Activated naive CD8-positive, alpha-beta T cell (primary cell): ENCODE measurements around the gene ECHS1.
"Not testable (repeated sequence)": the region's sequence is repeated elsewhere in the genome, so short reads cannot be mapped to it uniquely, and the experiment has no call there.

ENCODE experiments used
- H3K27ac Mint-ChIP-seq: one replicate; pipeline ENCODE4 v1.8.0; 2021; ENCODE audit warnings: mixed read lengths
- H3K27me3 Mint-ChIP-seq: one replicate; pipeline ENCODE4 v1.8.0; 2021; ENCODE audit warnings: mixed read lengths
- H3K36me3 Mint-ChIP-seq: one replicate; pipeline ENCODE4 v1.8.0; 2021; ENCODE audit warnings: mixed read lengths
- H3K4me1 Mint-ChIP-seq: one replicate; pipeline ENCODE4 v1.8.0; 2021; ENCODE audit warnings: low read depth, mixed read lengths
- H3K4me3 Mint-ChIP-seq: one replicate; pipeline ENCODE4 v1.8.0; 2021; ENCODE audit warnings: mild to moderate bottlenecking, mixed read lengths
- H3K9me3 Mint-ChIP-seq: one replicate; pipeline ENCODE4 v1.8.0; 2021; ENCODE audit warnings: low read depth, mixed read lengths

Gene ECHS1

GRCh38 chr10:133390597-133391248 lies 17.6 kb upstream of the ECHS1 start:
- H3K27me3 Mint-ChIP-seq: no peaks in the 10 kb centered on the region
- H3K4me1 Mint-ChIP-seq: peaks cover 46% of the 10 kb centered on the region
- H3K36me3 Mint-ChIP-seq: no peaks in the 10 kb centered on the region
- peak overlapping the region; percentile 94 for H3K27ac Mint-ChIP-seq
- H3K4me3 Mint-ChIP-seq: peak overlapping the region; percentile 80
- H3K9me3 Mint-ChIP-seq: no peaks in the 10 kb centered on the region

DNA sequence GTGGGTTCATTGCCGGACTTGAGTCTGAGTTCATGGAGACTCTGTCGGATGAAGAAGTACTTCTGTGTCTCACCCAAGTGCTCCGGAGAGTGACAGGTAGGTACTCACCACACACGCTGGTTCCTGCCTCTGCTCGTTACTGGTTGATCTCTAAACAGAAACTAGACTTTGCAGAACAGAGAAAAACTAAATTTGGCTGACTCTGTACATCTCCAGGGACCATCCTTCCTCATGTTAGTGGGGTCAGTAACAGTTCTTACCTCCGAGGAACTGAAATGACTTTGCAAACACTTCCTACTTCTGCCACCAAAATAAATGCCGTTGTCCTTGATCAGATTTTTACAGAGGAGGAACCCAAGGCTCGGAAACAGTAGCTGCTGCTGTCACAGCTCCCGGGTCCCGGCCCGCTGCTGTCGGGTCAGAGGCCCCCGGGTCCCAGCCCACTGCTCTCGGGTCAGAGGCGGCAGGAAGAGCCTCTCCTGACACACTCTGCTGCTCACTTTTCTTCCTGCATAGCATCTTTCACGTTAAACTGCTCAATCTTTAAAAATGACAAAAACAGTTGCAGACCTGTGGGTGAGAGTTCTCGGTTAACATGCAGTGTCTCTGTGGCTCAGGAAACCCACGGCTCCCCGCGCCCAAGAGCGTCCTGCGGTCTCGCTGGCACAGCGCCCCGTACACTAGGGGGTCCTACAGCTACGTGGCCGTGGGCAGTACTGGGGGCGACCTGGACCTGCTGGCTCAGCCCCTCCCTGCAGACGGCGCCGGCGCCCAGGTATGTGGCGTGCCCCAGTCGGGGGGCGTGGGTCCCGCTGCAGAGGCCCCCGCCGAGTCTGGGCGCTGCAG lies 16.0 kb upstream of the ECHS1 start:
- no peaks in the 10 kb centered on the region for H3K36me3 Mint-ChIP-seq
- peak overlapping the region; percentile 81 for H3K4me3 Mint-ChIP-seq
- H3K27ac Mint-ChIP-seq: peak overlapping the region; percentile 87
- no peaks in the 10 kb centered on the region for H3K27me3 Mint-ChIP-seq
- no peaks in the 10 kb centered on the region for H3K9me3 Mint-ChIP-seq
- peaks cover 37% of the 10 kb centered on the region for H3K4me1 Mint-ChIP-seq

- Mint-ChIP-seq H3K27me3 (no peaks in the 10 kb centered on the region), H3K4me1 (peaks cover 35% of the 10 kb centered on the region), H3K9me3 (no peaks in the 10 kb centered on the region), H3K4me3 (peak overlapping the region; percentile 81), H3K36me3 (no peaks in the 10 kb centered on the region), H3K27ac (peak overlapping the region; percentile 87)
Observed at GRCh38 chr10:133388236-133388972, 15.2 kb upstream of the ECHS1 start.

DNA sequence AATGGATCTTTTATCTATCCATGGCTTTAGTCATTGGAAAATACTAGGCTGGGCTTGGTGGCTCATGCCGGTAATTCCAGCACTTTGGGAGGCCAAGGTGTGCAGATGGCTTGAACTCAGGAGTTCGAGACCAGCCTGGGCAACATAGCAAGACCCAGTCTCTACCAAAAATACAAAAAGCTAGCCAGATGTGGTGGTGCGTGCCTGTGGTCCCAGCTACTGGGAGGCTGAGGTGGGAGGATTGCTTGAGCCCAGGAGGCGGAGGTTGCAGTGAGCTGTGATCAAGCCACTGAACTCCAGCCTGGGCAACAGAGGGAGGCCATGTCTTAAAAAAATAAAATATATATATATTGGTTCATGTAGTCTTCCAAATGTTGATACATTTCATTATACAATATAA lies 13.8 kb upstream of the ECHS1 start:
- H3K9me3 Mint-ChIP-seq, H3K27me3 Mint-ChIP-seq, H3K4me3 Mint-ChIP-seq, H3K27ac Mint-ChIP-seq, H3K36me3 Mint-ChIP-seq: not testable (repeated sequence)
- peaks cover 32% of the 10 kb centered on the region for H3K4me1 Mint-ChIP-seq

DNA sequence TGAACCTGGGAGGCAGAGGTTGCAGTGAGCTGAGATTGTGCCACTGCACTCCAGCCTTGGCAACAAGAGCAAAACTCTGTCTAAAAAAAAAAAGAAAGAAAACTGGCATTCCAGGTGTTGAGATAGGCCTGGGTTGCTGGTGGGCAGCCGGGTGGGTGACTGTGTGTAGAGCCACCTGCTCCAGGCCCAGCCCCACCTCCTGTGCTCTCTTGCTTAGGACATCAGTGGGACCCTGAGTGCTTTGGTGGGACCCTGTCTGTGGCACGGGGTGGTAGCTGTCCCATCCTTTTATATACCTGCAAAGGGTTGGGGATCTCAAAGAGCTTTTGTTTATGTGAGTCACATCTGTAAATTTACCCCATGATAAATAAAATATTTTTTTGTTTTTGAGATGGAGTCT lies 12.1 kb upstream of the ECHS1 start:
- no peak overlapping the region for H3K27ac Mint-ChIP-seq
- H3K36me3 Mint-ChIP-seq: no peaks in the 10 kb centered on the region
- H3K4me3 Mint-ChIP-seq: no peak overlapping the region
- no peaks in the 10 kb centered on the region for H3K9me3 Mint-ChIP-seq
- H3K27me3 Mint-ChIP-seq: no peaks in the 10 kb centered on the region
- peaks cover 17% of the 10 kb centered on the region for H3K4me1 Mint-ChIP-seq

- Mint-ChIP-seq H3K27ac (no peak overlapping the region), H3K4me3 (no peak overlapping the region), H3K4me1 (peaks cover 9% of the 10 kb centered on the region), H3K36me3 (no peaks in the 10 kb centered on the region), H3K9me3 (no peaks in the 10 kb centered on the region), H3K27me3 (no peaks in the 10 kb centered on the region)
Observed at GRCh38 chr10:133384071-133384470, 10.9 kb upstream of the ECHS1 start.

GRCh38 chr10:133383551-133383950 lies 10.4 kb upstream of the ECHS1 start:
- Mint-ChIP-seq H3K4me1 (peaks cover 6% of the 10 kb centered on the region), H3K4me3 (no peak overlapping the region), H3K9me3 (no peaks in the 10 kb centered on the region), H3K27ac (no peak overlapping the region), H3K36me3 (no peaks in the 10 kb centered on the region), H3K27me3 (no peaks in the 10 kb centered on the region)

DNA sequence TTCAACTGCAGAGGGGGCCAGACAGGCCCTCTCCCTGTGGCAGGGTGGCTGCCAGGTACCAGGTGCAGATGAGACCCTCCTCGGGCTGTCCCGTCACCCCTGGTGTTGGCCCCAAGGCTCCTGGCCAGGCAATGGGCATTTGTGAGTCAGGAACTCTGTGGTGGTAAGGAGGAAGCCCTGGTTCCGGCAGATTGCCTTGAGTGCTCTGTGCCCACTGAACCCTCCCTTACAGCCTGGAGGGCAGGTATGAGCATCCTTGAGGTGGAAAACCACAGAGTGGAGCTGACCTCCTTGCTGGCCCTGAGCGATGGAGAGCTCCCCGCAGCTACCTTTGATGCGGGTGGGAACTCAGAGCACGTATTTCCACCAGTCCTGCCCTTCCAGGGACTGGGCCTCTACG lies 7.9 kb upstream of the ECHS1 start:
- no peaks in the 10 kb centered on the region for H3K27me3 Mint-ChIP-seq
- no peak overlapping the region for H3K27ac Mint-ChIP-seq
- H3K36me3 Mint-ChIP-seq: no peaks in the 10 kb centered on the region
- no peaks in the 10 kb centered on the region for H3K9me3 Mint-ChIP-seq
- no peak overlapping the region for H3K4me3 Mint-ChIP-seq
- H3K4me1 Mint-ChIP-seq: peaks cover 2% of the 10 kb centered on the region

- Mint-ChIP-seq H3K27ac (no peak overlapping the region), H3K9me3 (no peaks in the 10 kb centered on the region), H3K4me1 (peaks cover 2% of the 10 kb centered on the region), H3K4me3 (peak overlapping the region; percentile 63), H3K36me3 (no peaks in the 10 kb centered on the region), H3K27me3 (no peaks in the 10 kb centered on the region)
Observed at GRCh38 chr10:133379801-133380666, 6.9 kb upstream of the ECHS1 start.

DNA sequence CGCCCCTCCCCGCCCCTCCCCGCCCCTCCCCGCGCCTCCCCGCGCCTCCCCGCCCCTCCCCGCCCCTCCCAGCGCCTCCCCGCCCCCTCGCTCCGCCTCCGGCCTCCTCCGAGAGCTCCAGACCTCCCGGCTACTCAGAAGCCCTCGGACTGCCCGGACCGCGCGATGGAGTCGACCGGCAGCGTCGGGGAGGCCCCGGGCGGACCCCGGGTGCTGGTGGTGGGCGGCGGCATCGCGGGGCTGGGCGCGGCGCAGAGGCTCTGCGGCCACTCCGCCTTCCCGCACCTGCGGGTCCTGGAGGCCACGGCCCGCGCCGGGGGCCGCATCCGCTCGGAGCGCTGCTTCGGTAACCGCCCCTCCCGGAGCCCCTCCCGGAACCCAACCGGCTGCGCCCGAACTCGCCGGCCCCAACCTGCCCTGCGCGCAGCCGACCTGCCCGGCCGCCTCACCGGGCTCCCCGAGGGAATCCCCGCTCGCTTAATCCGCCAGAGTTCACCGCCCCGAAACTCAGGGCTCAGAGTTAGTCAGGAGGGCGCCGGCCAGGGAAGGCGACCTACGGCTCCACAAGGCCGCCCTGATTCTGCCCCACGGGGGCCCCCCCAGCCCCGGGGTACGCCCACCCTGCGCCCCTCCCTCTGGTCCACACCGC lies 6.1 kb upstream of the ECHS1 start, which contains the start of gene PAOX:
TSS of gene PAOX (plus strand) at position 111 of the 649 bp plus-strand sequence. CDS start at position 166, 55 bp downstream.
- H3K36me3 Mint-ChIP-seq: no peaks in the 10 kb centered on the region
- no peaks in the 10 kb centered on the region for H3K27me3 Mint-ChIP-seq
- no peak within 1 kb of the TSS for H3K27ac Mint-ChIP-seq
- H3K4me1 Mint-ChIP-seq: peaks cover 5% of the 10 kb centered on the region
- peak within 1 kb of the TSS; percentile 79 for H3K4me3 Mint-ChIP-seq
- H3K9me3 Mint-ChIP-seq: no peaks in the 10 kb centered on the region

DNA sequence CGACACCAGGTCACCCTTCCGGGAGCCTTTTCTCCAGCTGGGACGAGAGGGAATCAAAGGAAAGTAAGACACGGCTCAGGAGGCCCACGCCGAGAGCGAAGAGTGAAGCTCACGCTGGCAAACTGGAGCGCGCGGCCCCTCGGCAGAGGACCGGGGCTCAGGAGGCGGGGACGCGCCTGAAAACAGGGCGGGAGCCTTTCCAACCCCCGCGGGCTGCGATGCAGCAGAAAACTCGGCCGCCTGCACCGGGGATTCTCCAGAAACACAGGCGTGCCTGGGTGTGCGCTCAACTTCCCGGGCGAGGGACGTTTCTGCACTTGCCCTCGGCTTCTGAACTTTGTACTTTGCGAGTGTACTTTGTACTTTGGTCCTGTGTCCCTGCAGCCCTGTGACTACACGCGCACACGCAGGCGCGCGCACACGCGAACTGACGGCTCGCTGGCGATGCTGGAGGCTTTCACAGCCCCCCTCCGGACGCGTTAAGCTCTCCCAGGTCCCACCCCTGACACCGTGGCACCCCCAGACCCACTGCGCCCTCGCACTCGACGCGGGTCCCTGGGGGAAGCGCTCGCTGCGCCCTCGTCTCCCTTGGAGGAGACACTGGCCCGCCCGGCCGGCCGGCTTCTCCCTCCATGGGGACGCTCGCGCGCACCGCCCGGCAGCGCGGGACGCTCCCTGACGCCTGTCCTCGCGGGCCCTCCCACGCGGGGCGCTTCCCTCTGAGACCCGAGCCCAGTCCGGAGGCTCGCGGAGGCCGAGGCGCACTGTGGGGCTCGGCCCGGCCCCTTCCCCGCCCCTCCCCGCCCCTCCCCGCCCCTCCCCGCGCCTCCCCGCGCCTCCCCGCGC lies 5.3 kb upstream of the ECHS1 start:
- peak overlapping the region; percentile 79 for H3K4me3 Mint-ChIP-seq
- no peaks in the 10 kb centered on the region for H3K9me3 Mint-ChIP-seq
- H3K27ac Mint-ChIP-seq: no peak overlapping the region
- no peaks in the 10 kb centered on the region for H3K27me3 Mint-ChIP-seq
- no peaks in the 10 kb centered on the region for H3K36me3 Mint-ChIP-seq
- peaks cover 8% of the 10 kb centered on the region for H3K4me1 Mint-ChIP-seq

GRCh38 chr10:133377818-133378250 lies 4.7 kb upstream of the ECHS1 start:
- Mint-ChIP-seq H3K27me3 (no peaks in the 10 kb centered on the region), H3K4me3 (peak overlapping the region; percentile 79), H3K36me3 (no peaks in the 10 kb centered on the region), H3K4me1 (peaks cover 8% of the 10 kb centered on the region), H3K27ac (no peak overlapping the region), H3K9me3 (no peaks in the 10 kb centered on the region)

GRCh38 chr10:133377025-133377817 lies 4.1 kb upstream of the ECHS1 start:
- no peaks in the 10 kb centered on the region for H3K9me3 Mint-ChIP-seq
- no peaks in the 10 kb centered on the region for H3K36me3 Mint-ChIP-seq
- H3K4me3 Mint-ChIP-seq: peak overlapping the region; percentile 63
- H3K27ac Mint-ChIP-seq: no peak overlapping the region
- H3K4me1 Mint-ChIP-seq: peaks cover 8% of the 10 kb centered on the region
- H3K27me3 Mint-ChIP-seq: no peaks in the 10 kb centered on the region
